Middle frontal gyrus (tissue), 1 donor: ENCODE results near the gene UPK1A.
"Not testable (repeated sequence)": the region's sequence is repeated elsewhere in the genome, so short reads cannot be mapped to it uniquely, and the experiment has no call there.

ENCODE experiments used
- DNase-seq: peaks from one replicate; pipeline ENCODE4 v3.0.0-alpha.2; 2015; ENCODE audit warnings: low spot score; ENCODE audit errors: extremely low spot score

The UPK1A gene

DNA sequence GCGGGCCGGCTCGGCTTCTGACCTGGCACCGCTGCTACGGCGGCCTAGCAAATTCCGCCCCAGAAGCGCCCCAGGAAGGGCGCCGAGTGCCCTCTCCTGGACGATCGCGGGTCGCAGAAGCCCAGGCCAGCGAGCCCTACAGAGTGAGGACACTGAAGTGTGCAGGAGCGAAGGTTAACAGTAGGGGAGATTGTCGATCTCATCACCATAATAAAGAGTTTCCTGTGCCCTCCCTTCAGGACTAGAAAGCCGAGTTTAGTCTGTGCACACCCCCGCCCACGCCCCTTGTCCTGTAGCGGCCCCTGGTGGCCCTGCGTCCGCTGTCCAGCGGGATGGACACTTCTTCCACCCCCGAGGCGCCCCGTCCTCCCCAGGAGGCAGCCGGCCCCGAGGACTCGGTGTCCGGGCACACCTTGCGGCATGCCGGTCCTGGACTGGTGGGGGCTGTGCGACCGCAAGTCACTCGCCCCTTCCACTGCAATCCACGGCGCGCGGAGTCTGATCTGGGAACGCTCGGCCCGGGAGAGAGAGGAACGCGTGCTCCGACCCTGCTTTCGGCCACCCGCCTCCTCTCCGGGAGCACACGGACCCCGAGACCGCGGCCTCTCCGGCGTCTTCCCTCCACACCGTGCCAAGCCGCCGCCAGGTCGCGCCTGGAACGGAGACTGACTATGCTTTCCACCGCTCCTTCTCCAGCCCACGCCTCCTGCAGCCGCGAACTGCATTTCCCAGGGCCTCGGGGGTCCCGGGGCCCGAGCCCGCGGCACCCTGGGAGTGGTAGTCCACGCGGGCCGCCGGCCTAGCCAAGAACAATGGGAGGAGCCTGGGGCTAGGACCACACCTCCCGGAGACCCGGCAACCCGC is 50.7 kb downstream of the UPK1A start:
- peak; percentile 92 for DNase-seq

DNA sequence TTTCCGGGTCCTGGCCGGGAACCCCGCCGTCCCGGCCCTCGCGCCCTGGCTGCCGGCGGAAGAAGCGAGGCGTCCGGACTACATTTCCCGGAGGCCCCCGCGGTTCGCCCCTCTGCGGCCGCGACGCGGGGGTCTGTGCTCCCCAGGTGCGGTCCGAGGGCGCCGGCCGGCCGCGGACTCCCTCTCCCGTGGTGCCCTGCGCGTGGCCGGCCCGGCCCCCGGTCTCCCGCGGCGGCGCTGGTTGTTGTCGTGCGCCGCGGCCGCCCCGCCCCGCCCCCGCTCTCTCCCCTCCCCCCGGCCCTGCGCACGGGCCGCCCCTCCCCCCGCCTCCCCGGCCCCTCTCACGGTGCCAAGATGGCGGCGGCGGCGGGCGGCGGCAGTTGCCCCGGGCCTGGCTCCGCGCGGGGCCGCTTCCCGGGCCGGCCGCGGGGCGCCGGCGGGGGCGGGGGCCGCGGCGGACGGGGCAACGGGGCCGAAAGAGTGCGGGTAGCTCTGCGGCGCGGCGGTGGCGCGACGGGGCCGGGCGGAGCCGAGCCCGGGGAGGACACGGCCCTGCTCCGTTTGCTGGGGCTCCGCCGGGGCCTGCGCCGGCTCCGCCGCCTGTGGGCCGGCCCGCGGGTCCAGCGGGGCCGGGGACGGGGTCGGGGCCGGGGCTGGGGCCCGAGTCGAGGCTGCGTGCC is 51.5 kb downstream of the UPK1A start, which contains the start of gene KMT2B:
KMT2B (plus strand) TSS at position 339 of the 680 bp plus-strand sequence; CDS start at position 355, 16 bp downstream.
- DNase-seq: no peak

DNA sequence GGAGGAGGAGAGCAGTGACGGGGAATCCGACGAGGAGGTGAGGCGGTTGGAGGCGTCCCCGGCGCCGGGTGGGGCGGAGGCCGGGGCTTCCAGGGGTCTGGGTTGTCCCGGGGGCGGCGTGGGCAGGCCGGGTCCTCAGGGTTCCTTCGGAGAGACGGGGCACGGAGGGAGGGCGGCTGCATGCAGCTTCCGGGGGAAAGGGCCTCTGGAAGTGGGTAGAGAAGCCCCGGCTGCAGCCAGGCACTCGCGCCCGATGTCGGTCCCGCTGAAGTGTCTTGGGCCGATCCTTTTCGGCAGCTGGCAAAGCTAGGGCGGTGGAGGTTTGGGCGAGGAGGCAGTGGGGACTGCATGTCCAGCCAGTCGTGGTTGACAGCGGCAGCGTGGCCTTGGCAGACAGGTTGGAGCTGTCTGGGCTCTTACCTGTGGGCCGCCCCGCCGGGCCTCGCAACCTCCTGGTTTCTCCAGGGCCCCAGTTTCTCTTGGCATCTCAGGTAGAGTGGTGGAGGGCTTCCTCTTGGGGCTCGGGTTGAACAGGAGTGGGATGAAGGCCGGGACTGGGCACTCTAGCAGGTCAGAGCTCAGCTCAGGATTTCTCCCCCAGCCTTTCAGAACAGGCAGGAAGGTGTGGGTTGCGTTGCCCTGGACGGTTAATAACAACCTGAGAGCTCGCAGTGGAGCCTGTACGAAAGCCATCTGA is 52.2 kb downstream of the UPK1A start:
- DNase-seq: no peak

DNA sequence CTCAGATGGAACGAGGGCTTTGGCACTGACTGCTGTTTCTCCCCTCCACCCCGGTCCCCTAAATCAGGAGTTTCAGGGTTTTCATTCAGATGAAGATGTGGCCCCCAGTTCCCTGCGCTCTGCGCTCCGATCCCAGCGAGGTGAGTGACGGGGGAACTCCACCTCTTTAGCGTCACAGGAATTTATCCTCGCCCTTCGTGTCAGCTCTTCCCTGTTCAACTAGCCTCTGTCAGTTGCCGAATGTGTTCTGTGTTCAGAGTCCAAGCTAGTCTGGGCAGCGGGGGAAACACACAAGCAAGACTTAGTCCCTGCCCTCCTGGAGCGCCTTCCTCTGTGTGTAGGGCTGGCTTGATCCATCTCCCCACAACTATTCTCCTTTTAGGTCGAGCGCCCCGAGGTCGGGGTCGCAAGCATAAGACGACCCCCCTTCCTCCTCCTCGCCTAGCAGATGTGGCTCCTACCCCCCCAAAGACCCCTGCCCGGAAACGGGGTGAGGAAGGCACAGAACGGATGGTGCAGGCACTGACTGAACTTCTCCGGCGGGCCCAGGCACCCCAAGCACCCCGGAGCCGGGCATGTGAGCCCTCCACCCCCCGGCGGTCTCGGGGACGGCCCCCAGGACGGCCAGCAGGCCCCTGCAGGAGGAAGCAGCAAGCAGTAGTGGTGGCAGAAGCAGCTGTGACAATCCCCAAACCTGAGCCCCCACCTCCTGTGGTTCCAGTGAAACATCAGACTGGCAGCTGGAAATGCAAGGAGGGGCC is 53.3 kb downstream of the UPK1A start:
- DNase-seq: no peak

DNA sequence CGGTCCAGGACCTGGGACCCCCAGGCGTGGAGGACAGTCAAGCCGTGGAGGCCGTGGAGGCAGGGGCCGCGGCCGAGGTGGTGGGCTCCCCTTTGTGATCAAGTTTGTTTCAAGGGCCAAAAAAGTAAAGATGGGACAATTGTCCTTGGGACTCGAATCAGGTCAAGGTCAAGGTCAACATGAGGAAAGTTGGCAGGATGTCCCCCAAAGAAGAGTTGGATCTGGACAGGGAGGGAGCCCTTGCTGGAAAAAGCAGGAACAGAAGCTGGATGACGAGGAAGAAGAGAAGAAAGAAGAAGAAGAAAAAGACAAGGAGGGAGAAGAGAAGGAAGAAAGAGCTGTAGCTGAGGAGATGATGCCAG is 53.8 kb downstream of the UPK1A start:
- DNase-seq: no peak

DNA sequence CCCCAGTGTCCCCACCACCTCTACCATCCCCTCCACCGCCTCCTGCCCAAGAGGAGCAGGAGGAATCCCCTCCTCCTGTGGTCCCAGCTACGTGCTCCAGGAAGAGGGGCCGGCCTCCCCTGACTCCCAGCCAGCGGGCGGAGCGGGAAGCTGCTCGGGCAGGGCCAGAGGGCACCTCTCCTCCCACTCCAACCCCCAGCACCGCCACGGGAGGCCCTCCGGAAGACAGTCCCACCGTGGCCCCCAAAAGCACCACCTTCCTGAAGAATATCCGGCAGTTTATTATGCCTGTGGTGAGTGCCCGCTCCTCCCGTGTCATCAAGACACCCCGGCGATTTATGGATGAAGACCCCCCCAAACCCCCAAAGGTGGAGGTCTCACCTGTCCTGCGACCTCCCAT is 54.3 kb downstream of the UPK1A start:
- no peak for DNase-seq

DNA sequence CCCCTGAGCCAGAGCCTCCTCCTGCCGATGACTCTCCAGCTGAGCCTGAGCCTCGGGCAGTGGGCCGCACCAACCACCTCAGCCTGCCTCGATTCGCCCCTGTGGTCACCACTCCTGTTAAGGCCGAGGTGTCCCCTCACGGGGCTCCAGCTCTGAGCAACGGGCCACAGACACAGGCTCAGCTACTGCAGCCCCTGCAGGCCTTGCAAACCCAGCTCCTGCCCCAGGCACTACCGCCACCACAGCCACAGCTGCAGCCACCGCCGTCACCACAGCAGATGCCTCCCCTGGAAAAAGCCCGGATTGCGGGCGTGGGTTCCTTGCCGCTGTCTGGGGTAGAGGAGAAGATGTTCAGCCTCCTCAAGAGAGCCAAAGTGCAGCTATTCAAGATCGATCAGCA is 55.1 kb downstream of the UPK1A start:
- DNase-seq: no peak

DNA sequence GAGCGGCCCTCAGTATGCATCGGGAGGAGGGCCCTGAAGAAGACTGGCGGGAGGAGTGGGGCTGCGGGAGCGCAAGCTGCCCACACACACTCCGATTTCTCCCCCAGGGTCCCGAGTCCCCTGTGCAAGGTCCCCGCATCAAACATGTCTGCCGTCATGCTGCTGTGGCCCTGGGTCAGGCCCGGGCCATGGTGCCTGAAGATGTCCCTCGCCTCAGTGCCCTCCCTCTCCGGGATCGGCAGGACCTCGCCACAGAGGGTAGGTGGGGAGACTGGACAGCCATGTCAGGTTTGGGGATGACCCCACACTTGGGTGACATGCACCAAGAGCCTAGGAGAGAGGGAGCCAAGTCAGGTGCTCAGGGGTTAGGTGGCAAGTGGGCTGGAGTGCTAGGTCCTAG is 56.1 kb downstream of the UPK1A start:
- DNase-seq: no peak

DNA sequence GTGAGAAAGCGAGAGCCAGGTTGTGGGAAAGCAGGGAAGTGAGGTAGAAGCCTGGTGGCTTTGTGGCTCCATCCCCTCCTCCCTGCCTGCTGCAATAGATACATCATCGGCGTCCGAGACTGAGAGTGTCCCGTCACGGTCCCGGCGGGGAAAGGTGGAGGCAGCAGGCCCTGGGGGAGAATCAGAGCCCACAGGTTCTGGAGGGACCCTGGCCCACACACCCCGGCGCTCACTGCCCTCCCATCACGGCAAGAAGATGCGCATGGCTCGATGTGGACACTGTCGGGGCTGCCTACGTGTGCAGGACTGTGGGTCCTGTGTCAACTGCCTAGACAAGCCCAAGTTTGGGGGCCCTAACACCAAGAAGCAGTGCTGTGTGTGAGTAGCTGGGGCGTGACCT is 56.6 kb downstream of the UPK1A start:
- no peak for DNase-seq

DNA sequence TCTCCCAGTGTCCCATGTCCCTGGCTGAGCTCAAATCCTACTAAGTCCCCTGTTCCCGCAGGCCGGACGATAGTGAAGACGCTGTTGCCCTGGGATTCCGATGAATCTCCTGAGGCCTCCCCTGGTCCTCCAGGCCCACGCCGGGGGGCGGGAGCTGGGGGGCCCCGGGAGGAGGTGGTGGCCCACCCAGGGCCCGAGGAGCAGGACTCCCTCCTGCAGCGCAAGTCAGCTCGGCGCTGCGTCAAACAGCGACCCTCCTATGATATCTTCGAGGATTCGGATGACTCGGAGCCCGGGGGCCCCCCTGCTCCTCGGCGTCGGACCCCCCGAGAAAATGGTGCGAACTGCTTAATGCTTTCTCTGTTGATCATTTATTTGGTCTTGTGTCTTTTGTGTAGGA is 57.4 kb downstream of the UPK1A start:
- DNase-seq: no peak

DNA sequence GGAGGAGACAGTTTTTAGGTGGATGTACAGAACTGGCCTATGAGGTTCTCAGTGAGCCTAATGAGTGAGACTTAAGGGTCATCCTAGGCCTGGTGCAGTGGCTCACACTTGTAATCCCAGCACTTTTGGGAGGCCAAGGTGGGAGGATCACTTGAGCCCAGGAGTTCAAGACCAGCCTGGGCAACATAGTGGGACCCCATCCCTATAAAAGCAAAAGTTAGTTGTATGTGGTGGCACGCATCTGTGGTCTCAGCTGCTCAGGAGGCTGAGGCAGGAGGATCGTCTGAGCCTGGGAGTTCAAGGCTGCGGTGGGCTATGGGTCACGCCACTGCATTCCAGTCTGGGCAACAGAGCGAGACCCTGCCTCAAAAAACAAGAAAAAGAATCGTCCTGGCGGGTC is 57.8 kb downstream of the UPK1A start:
- DNase-seq: not testable (repeated sequence)

DNA sequence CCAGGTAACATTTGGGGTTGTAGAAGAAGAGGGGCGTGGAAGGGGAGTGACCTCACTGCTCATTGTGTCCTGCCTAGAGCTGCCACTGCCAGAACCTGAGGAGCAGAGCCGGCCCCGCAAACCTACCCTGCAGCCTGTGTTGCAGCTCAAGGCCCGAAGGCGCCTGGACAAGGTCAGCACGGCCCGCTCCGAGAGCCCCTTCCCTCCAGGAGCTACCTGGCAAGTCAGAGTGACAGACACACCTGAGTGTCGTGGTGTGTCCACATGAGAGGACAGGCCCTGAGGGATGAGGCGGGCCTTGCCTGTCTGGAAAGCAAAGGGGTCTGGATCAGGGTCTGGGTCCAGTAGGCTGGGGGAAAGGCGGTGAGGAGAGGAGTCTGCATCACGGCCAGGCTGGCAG is 58.2 kb downstream of the UPK1A start:
- no peak for DNase-seq

DNA sequence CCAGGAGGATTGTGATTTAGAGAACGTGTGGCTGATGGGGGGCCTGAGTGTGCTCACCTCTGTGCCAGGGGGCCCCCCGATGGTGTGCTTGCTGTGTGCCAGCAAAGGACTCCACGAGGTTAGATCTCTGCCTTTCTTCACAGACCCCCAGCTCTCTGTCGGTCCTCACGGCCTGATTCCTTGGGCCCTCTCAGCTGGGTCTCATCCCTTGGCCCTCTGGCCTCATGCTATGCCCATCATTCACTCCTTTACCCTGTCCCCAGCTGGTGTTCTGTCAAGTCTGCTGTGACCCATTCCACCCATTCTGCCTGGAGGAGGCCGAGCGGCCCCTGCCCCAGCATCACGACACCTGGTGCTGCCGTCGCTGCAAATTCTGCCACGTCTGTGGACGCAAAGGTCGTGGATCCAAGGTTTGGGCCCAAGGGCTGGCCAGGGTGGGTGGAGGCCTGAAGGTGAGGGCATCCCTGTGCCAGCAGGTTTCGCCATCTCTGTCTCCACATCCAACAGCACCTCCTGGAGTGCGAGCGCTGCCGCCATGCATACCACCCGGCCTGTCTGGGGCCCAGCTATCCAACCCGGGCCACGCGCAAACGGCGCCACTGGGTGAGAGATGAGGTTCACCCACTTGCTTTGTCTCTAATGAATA is 59.0 kb downstream of the UPK1A start:
- DNase-seq: no peak

DNA sequence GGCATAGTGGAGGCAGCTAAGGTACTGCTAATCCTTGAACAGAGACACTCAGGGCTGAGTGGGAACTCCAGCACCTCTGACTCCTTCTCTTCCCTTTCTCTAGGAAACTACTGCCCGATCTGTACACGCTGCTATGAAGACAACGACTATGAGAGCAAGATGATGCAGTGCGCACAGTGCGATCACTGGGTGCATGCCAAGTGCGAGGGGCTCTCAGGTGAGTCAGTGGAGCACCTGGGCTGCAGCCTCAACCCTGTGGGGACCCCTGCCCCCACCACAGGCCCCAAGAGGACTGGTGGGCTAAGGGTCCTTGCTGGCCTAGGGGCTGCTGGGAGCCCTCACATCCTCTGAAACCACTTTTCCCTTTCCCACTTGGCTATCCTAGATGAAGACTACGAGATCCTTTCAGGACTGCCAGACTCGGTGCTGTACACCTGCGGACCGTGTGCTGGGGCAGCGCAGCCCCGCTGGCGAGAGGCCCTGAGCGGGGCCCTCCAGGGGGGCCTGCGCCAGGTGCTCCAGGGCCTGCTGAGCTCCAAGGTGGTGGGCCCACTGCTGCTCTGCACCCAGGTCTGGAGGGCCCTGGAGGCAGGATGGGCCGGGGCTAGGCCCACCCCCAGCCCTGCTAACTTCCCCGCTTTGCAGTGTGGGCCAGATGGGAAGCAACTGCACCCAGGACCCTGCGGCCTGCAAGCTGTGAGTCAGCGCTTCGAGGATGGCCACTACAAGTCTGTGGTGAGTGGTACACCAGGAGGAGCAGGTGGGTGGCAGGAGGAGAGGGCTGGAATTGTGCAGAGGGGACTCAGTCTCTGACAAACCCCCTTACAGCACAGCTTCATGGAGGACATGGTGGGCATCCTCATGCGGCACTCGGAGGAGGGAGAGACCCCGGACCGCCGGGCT is 61.0 kb downstream of the UPK1A start:
- DNase-seq: no peak
